Duodenal mucosa (tissue), 2 donors: ENCODE results near the gene MORF4L1.

Experiments
- H3K27ac ChIP-seq: one replicate; pipeline ENCODE4 v1.7.0; 2013; ENCODE audit warnings: low read depth, low read length
- H3K27me3 ChIP-seq, 2 donors: one replicate each; pipeline ENCODE4 v1.7.0; 2013; ENCODE audit warnings: low read length in 2 of 2, control low read depth in 1 of 2; ENCODE audit not compliant: insufficient read depth in 2 of 2, control insufficient read depth in 1 of 2
- H3K36me3 ChIP-seq, 2 donors: one replicate each; pipeline ENCODE4 v1.7.0; 2013; ENCODE audit warnings: low read length in 2 of 2, control low read depth in 1 of 2; ENCODE audit not compliant: insufficient read depth in 2 of 2, control insufficient read depth in 1 of 2
- H3K4me1 ChIP-seq, 2 donors: one replicate each; pipeline ENCODE4 v1.7.0; 2013; ENCODE audit warnings: low read length in 2 of 2, control low read depth in 1 of 2; ENCODE audit not compliant: insufficient read depth in 2 of 2, control insufficient read depth in 1 of 2
- H3K4me3 ChIP-seq, 2 donors: one replicate each; pipeline ENCODE4 v1.7.0; 2013; ENCODE audit warnings: low read length in 2 of 2, low read depth in 1 of 2
- H3K9ac ChIP-seq, 2 donors: one replicate each; pipeline ENCODE4 v1.7.0; 2013; ENCODE audit warnings: low read length in 2 of 2, low read depth in 1 of 2
- H3K9me3 ChIP-seq, 2 donors: one replicate each; pipeline ENCODE4 v1.7.0; 2013; ENCODE audit warnings: low read length in 2 of 2, control low read depth in 1 of 2; ENCODE audit not compliant: control insufficient read depth in 1 of 2

MORF4L1 gene

DNA sequence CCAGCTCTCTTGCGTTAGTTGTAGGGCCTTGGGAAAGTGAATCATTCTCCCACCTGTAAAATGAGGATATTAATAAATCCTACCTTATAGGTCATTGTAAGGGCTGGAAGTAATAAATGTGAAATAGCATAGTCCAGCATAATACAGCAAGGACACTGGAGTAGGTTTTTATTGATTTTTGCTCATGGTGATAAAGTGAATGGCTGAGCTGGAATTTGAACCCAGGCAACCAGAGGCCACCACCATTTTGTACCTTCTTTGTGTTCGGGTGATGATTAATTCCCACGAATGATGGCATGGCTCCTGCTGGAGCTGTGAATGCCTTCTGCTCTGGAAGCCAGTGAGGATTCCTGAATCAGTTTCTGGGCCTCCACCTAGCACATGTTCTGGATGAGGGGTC is 40.3 kb downstream of the MORF4L1 start:
- Histone ChIP-seq H3K9me3 (no peaks in the 10 kb centered on the region), H3K9ac (no peak overlapping the region), H3K4me3 (no peak overlapping the region), H3K4me1 (peaks cover 5 to 23% of the 10 kb centered on the region in 2 donors), H3K27me3 (no peaks in the 10 kb centered on the region), H3K36me3 (peaks cover 8 to 40% of the 10 kb centered on the region in 2 donors), H3K27ac (no peak overlapping the region)

DNA sequence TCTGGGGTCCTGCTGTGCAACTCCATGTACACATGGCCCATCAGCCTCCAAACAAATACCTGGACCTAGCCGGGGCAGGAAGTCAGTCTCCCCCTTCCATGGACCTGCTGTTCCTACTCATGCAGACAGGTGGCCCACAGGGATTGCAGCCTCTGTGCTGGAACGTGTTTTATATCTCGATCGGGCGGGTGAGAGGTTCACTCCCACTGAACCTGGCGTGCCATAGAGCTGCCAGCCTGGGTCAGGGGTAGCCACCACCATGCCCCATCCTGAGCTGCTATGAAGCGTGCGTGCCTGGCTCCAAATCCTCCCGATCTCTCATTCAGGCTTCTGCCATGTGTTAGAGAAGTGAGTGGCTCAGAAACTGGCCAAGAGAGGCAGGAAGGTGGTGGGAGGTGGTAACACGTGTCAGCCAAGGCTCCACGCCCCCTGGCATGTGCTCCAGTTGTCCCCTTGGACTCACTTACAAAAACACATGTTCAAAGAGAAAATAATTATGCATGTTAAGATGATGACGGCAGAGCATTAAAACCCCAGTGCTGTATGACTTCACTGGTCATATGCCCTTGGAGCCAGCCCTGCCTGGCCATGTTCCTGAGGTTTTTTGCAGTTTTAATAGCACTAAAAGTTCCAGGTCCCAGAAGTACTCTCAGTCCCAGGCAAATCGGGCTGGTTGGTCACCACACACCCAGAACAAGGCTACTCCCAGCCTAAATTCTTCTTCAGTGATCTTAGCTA is 41.5 kb downstream of the MORF4L1 start:
- Histone ChIP-seq H3K36me3 (peaks cover 8 to 41% of the 10 kb centered on the region in 2 donors), H3K9ac (no peak overlapping the region), H3K4me3 (no peak overlapping the region), H3K27me3 (no peaks in the 10 kb centered on the region), H3K9me3 (no peaks in the 10 kb centered on the region), H3K4me1 (peaks cover 5 to 23% of the 10 kb centered on the region in 2 donors), H3K27ac (no peak overlapping the region)

DNA sequence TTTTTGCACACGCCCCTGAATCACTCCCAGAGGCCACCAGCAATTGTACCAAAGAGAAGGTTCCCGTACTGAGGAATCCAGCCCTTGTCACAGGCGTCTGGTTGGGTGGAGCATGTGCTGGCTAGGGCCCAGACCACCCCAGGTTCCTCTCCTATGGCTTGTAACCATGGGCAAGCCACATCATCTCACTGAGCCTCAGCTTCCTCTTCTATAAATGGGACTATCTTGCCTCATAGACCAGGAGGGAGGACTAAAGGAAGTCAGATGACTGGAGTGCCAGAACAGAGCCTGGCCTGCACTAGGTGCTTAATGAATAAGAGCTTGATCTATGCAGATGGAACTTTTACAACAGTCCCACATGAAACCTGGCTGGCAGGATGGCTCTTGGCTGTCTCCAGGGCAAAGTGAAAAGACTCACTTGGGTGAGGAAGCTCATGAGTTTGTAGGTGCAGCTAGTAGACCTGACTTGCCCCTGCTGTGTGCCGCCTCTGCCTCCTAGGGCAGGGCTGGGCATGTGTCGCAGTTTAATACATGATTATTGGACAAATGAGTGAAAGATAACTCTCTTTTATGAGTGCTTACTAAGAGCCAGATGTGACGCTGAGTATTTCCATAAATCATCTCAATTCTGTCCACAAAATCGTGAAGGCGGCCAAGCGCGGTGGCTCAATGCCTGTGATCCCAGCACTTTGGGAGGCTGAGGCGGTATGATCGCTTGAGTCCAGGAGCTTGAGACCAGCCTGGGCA is 42.8 kb downstream of the MORF4L1 start:
- H3K9ac ChIP-seq = no peak overlapping the region

DNA sequence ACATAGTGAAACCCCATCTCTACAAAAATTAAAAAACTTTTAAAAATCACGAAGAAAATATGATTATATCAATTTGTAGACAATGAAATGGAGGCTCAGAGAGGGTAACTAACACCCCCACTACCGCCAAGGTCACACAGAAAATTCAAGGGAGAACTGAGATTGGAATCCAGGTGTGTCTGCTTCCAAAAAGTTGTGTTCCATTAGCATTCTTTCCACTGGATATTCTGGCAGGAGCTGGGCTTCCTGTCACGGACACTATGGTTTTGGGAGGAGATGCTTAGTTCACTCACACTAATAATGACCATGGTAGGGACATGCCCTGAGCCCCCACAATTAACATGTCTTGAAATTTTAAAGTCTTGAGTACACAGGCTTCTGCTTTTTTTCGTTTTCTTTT is 43.4 kb downstream of the MORF4L1 start:
- Histone ChIP-seq H3K4me3 (no peak overlapping the region), H3K9ac (no peak overlapping the region), H3K4me1 (peaks cover 5 to 23% of the 10 kb centered on the region in 2 donors), H3K27ac (no peak overlapping the region), H3K9me3 (no peaks in the 10 kb centered on the region), H3K36me3 (peaks cover 5 to 39% of the 10 kb centered on the region in 2 donors), H3K27me3 (no peaks in the 10 kb centered on the region)

More for the DNA sequence above, 42.8 kb downstream of the MORF4L1 start:
- Histone ChIP-seq H3K27ac (no peak overlapping the region), H3K4me3 (no peak overlapping the region), H3K27me3 (no peaks in the 10 kb centered on the region), H3K4me1 (peaks cover 5 to 23% of the 10 kb centered on the region in 2 donors), H3K36me3 (peaks cover 5 to 41% of the 10 kb centered on the region in 2 donors), H3K9me3 (no peaks in the 10 kb centered on the region)

DNA sequence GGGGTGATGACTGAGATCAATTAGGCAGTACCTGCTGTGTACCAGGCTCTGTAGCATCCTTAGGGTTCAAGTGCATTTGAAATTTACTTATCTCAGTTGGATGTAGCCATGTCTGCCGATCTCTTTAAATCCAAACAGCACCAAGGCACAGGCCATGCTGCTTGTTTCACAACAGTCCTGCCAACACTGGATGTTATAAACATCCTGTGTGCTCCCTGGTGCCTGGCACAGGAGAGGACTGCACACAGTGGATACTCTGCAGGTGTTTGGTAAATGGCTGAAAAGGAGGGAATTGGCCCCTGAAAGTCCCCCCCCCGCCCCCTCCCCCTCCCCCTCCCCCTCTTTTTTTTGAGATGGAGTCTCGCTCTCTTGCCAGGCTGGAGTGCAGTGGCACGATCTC is 45.2 kb downstream of the MORF4L1 start:
- H3K4me1 ChIP-seq = peaks cover 5 to 17% of the 10 kb centered on the region in 2 donors
- H3K9me3 ChIP-seq = no peaks in the 10 kb centered on the region
- H3K9ac ChIP-seq = no peak overlapping the region
- no peak overlapping the region for H3K27ac ChIP-seq
- no peak overlapping the region for H3K4me3 ChIP-seq
- H3K27me3 ChIP-seq = no peaks in the 10 kb centered on the region
- H3K36me3 ChIP-seq = peaks cover 18 to 47% of the 10 kb centered on the region in 2 donors

DNA sequence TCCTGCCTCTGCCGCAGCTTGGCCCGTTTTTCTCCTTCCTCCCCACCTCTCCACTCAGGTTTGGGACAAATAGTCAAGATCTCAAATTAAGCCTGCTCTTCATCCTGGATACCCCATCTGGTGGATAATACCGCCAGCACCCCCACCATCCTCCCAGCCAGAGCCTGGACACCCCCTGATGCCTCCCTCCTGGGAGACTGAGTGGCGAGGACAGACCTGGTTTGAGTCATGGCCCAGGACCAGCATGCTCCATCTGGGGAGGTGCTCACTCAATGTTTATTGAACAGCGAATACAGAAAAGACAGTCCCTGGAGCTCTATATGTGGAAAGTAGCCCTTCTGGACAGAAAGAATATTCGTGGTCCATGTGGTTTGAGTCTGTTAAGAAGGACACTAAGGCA is 48.8 kb downstream of the MORF4L1 start:
- H3K4me3 ChIP-seq = no peak overlapping the region
- H3K4me1 ChIP-seq = no peaks in the 10 kb centered on the region
- no peak overlapping the region for H3K9ac ChIP-seq
- H3K27me3 ChIP-seq = no peaks in the 10 kb centered on the region
- no peak overlapping the region for H3K27ac ChIP-seq
- peaks cover 18 to 66% of the 10 kb centered on the region in 2 donors for H3K36me3 ChIP-seq
- H3K9me3 ChIP-seq = no peaks in the 10 kb centered on the region

DNA sequence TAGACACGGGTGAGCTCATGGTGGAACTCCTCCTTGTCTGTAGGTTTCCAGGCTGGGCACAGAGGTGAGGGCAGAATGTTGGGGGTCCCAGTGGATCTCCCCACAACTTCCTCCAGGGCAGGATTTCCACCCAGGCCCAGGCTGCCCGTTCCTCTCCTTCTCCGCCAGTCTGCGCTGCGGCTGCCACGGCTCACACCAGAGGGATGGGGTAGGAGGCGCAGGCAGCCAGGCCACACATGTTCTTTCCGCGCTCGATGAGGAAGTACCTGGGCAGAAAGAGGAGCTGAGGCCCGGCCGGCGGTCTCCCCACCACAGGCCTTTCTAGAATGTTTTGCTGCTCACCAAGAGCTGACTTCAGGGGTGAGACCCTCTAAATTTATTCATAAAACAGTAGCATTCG is 49.2 kb downstream of the MORF4L1 start:
- H3K4me1 ChIP-seq = no peaks in the 10 kb centered on the region
- H3K4me3 ChIP-seq = no peak overlapping the region
- no peaks in the 10 kb centered on the region for H3K27me3 ChIP-seq
- H3K9me3 ChIP-seq = no peaks in the 10 kb centered on the region
- H3K9ac ChIP-seq = no peak overlapping the region
- H3K36me3 ChIP-seq = peaks cover 18 to 71% of the 10 kb centered on the region in 2 donors
- H3K27ac ChIP-seq = no peak overlapping the region

DNA sequence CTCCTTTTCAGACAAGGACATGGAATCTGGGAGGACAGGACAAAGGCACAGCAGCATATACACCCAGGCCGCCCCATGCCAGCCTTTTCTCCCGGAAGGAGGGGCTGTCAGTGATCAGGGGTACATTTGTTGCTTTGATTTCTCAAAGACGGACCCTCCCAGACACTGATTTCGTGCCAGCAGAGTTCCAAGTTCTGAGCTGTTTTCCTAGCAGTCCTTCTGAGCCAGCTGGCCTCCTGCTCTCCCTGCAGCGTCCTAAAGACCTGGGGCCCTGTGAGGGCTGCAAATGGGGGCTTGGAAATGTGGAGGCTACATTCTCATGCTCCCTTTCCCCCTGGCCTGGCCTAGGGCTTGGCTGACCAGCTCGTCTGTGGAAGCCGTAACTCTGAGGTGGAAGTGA is 49.8 kb downstream of the MORF4L1 start:
- Histone ChIP-seq H3K27ac (no peak overlapping the region), H3K9me3 (no peaks in the 10 kb centered on the region), H3K4me3 (no peak overlapping the region), H3K36me3 (peaks cover 20 to 76% of the 10 kb centered on the region in 2 donors), H3K9ac (no peak overlapping the region), H3K27me3 (no peaks in the 10 kb centered on the region), H3K4me1 (no peaks in the 10 kb centered on the region)

DNA sequence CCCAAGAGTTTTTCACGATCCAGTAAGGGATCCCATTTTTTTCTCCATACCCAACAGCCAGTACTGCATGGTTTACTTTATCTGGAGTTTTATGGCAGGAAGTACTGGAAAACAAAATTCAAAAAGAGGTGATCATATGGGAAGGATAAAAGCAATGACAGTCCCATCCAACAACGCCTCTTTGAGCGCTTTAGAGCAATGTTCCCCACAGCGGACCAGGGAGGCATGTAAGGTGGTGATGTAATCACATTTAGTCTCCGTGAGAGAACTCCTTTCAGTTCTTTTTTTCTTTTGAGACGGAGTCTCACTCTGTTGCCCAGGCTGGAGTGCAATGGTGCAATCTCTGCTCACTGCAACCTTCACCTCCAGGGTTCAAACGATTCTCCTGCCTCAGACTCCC is 50.3 kb downstream of the MORF4L1 start:
- H3K9me3 ChIP-seq = no peaks in the 10 kb centered on the region
- no peaks in the 10 kb centered on the region for H3K27me3 ChIP-seq
- H3K4me3 ChIP-seq = no peak overlapping the region
- H3K27ac ChIP-seq = no peak overlapping the region
- no peak overlapping the region for H3K9ac ChIP-seq
- no peaks in the 10 kb centered on the region for H3K4me1 ChIP-seq
- H3K36me3 ChIP-seq = peaks cover 23 to 79% of the 10 kb centered on the region in 2 donors
